Mucosa of stomach (tissue), 1 donor: ENCODE measurements around the gene MYL9.

ENCODE experiments used
- H3K27me3 ChIP-seq: one replicate; pipeline ENCODE4 v1.7.0; 2013; ENCODE audit warnings: mild to moderate bottlenecking, low read length; ENCODE audit not compliant: control insufficient read depth, insufficient read depth
- H3K36me3 ChIP-seq: one replicate; pipeline ENCODE4 v1.7.0; 2013; ENCODE audit warnings: low read length; ENCODE audit not compliant: control insufficient read depth, insufficient read depth
- H3K4me1 ChIP-seq: one replicate; pipeline ENCODE4 v1.7.0; 2013; ENCODE audit warnings: mild to moderate bottlenecking, low read length; ENCODE audit not compliant: control insufficient read depth, insufficient read depth
- H3K4me3 ChIP-seq: one replicate; pipeline ENCODE4 v1.7.0; 2013; ENCODE audit warnings: low read length
- H3K9ac ChIP-seq: one replicate; pipeline ENCODE4 v1.7.0; 2013; ENCODE audit warnings: mild to moderate bottlenecking, low read length, moderate library complexity
- H3K9me3 ChIP-seq: one replicate; pipeline ENCODE4 v1.7.0; 2013; ENCODE audit warnings: mild to moderate bottlenecking, low read length, moderate library complexity; ENCODE audit not compliant: control insufficient read depth
- donor health status: Pancreatic carcinoma.

The MYL9 gene

GRCh38 chr20:36579996-36580545, 38.8 kb downstream of the MYL9 start:
- Histone ChIP-seq H3K27me3 (no peaks in the 10 kb centered on the region), H3K4me1 (peaks cover 12% of the 10 kb centered on the region), H3K9me3 (no peaks in the 10 kb centered on the region), H3K36me3 (no peaks in the 10 kb centered on the region), H3K4me3 (no peak overlapping the region), H3K9ac (no peak overlapping the region)

GRCh38 chr20:36582322-36582721, 41.0 kb downstream of the MYL9 start:
- no peak overlapping the region for H3K4me3 ChIP-seq
- no peaks in the 10 kb centered on the region for H3K27me3 ChIP-seq
- no peaks in the 10 kb centered on the region for H3K36me3 ChIP-seq
- H3K9me3 ChIP-seq, result no peaks in the 10 kb centered on the region
- no peaks in the 10 kb centered on the region for H3K4me1 ChIP-seq
- no peak overlapping the region for H3K9ac ChIP-seq

GRCh38 chr20:36582821-36583220, 41.5 kb downstream of the MYL9 start:
- no peaks in the 10 kb centered on the region for H3K27me3 ChIP-seq
- no peaks in the 10 kb centered on the region for H3K4me1 ChIP-seq
- H3K4me3 ChIP-seq, result no peak overlapping the region
- H3K9ac ChIP-seq, result no peak overlapping the region
- no peaks in the 10 kb centered on the region for H3K9me3 ChIP-seq
- no peaks in the 10 kb centered on the region for H3K36me3 ChIP-seq

- H3K36me3 ChIP-seq, result no peaks in the 10 kb centered on the region
- no peak overlapping the region for H3K9ac ChIP-seq
- H3K9me3 ChIP-seq, result no peaks in the 10 kb centered on the region
- H3K4me1 ChIP-seq, result no peaks in the 10 kb centered on the region
- no peaks in the 10 kb centered on the region for H3K27me3 ChIP-seq
- H3K4me3 ChIP-seq, result no peak overlapping the region
Observed at GRCh38 chr20:36584018-36584481, 42.7 kb downstream of the MYL9 start.

GRCh38 chr20:36585410-36586125, 44.2 kb downstream of the MYL9 start:
- no peak overlapping the region for H3K9ac ChIP-seq
- H3K4me3 ChIP-seq, result no peak overlapping the region
- H3K27me3 ChIP-seq, result no peaks in the 10 kb centered on the region
- no peaks in the 10 kb centered on the region for H3K36me3 ChIP-seq
- no peaks in the 10 kb centered on the region for H3K4me1 ChIP-seq
- H3K9me3 ChIP-seq, result no peaks in the 10 kb centered on the region

GRCh38 chr20:36587388-36588070, 46.2 kb downstream of the MYL9 start:
- Histone ChIP-seq H3K9me3 (no peaks in the 10 kb centered on the region), H3K36me3 (no peaks in the 10 kb centered on the region), H3K4me3 (no peak overlapping the region), H3K9ac (no peak overlapping the region), H3K27me3 (no peaks in the 10 kb centered on the region), H3K4me1 (no peaks in the 10 kb centered on the region)

- no peak overlapping the region for H3K4me3 ChIP-seq
- no peaks in the 10 kb centered on the region for H3K4me1 ChIP-seq
- no peak overlapping the region for H3K9ac ChIP-seq
- no peaks in the 10 kb centered on the region for H3K27me3 ChIP-seq
- H3K36me3 ChIP-seq, result no peaks in the 10 kb centered on the region
- H3K9me3 ChIP-seq, result no peaks in the 10 kb centered on the region
Observed at GRCh38 chr20:36591281-36591680, 50.0 kb downstream of the MYL9 start.

- Histone ChIP-seq H3K36me3 (no peaks in the 10 kb centered on the region), H3K27me3 (no peaks in the 10 kb centered on the region), H3K4me1 (no peaks in the 10 kb centered on the region), H3K9me3 (no peaks in the 10 kb centered on the region), H3K9ac (no peak overlapping the region), H3K4me3 (no peak overlapping the region)
Observed at GRCh38 chr20:36591854-36592641, 50.7 kb downstream of the MYL9 start.

GRCh38 chr20:36593347-36593929, 52.1 kb downstream of the MYL9 start:
- Histone ChIP-seq H3K36me3 (no peaks in the 10 kb centered on the region), H3K9me3 (no peaks in the 10 kb centered on the region), H3K4me3 (no peak overlapping the region), H3K27me3 (no peaks in the 10 kb centered on the region), H3K9ac (no peak overlapping the region), H3K4me1 (no peaks in the 10 kb centered on the region)

- no peaks in the 10 kb centered on the region for H3K36me3 ChIP-seq
- no peaks in the 10 kb centered on the region for H3K27me3 ChIP-seq
- peaks cover 2% of the 10 kb centered on the region for H3K4me1 ChIP-seq
- H3K9ac ChIP-seq, result no peak overlapping the region
- no peaks in the 10 kb centered on the region for H3K9me3 ChIP-seq
- H3K4me3 ChIP-seq, result no peak overlapping the region
Observed at GRCh38 chr20:36599912-36600345, 58.6 kb downstream of the MYL9 start.
